ENCODE results near the gene SIGLEC1.

SIGLEC1 gene

DNA sequence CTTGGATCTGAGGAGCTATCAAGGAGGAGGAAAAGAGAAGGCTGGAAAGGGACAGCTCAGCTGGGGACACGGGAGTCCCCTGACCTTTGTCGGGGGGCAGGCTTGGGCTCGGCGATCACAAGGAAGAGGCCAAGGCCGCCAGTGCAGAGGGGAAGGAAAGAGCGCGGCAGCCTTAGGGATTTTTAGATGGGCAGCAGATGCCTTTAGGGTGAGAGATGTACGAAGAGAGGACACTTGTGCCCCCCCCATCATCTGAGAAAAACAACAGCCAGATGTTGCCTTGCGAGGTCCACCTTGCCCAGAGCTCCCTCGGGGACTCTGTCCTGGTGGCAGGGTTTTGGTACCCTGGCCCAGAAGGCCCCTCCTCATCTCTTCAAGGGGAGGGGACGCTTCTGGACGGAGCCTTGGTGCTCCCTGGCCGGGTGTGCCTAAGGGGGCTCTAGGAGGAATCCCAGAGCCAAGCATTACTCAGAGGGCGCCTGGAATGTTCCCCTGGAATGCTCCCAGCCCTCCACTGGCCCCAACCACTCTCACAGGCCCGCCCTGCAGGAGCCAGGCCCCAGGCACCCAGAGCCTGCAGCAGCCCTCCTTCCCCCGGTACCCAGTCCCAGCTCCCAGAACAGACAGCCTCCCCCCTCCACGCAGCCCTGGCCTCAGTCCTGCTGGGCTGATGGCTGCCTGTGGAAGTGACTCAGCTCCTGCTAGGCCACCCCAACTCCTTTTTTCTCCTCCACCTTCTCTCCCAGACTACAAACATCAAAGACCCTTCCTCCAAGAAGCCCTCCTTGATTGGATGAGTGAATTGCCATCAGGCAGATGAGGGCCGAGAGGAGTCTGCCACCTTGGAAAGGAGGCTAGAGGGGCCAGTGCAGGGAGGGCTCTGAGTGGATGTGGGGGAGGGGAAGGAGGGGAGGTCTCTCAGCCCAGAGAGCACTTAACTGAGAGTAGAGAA, 32.4 kb downstream of the SIGLEC1 start:
- Histone ChIP-seq H3K4me3 (ENCODE audit: low read length) (no peak overlapping the region), H3K9me3 (ENCODE audit: insufficient read depth, low read depth, low read length) (no peaks in the 10 kb centered on the region), H3K36me3 (ENCODE audit: insufficient read depth, low read depth, low read length) (no peaks in the 10 kb centered on the region), H3K4me1 (ENCODE audit: insufficient read depth, low read length) (peaks cover 12% of the 10 kb centered on the region; the same call in 1 of the 2 replicates), H3K27ac (ENCODE audit: low read length) (no peak overlapping the region), H3K27me3 (ENCODE audit: insufficient read depth, low read length) (peaks cover 36% of the 10 kb centered on the region), H3K9ac (ENCODE audit: low read depth, low read length) (no peak overlapping the region)

DNA sequence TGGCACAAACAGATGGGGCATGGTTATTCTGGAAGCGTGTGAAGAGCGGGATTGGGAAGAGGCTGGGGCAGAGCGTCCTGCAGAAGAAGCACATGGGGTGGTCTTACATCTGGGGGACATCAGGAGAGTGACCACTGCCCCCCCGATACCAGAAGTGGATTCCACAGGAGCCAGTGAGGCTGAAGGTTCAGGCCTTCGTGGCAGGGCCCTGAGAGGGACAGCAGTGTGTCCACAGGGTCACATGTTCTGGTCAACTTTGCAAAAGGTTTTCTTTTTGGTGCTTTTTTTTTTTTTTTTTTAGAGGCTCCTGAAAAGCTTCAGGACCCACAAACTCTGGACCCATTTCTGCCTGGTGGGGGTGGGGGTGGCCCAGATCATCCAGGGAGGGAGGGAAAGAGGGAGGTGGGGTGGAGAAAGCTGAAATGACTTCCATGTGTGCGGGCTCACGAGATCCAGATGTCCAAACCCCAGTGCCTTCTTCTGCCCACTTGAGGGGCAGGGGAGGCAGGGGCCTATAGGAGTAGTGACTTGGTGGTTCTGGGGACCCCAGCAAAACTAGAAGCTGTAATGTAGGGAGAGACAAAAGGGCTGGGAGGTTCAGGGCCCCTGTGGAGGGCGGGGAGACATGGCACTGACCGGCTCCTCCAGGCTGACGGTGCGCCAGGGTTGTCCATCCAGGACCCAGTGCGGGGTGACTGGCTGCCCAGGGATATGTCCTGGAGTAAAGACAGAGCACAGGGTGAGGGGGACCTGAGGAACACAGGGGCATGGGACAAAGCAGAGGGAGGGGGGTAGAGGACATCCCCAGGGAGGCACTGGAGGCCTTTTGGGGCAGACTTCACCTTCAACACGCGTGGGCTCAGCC, 33.3 kb downstream of the SIGLEC1 start:
- Histone ChIP-seq H3K27me3 (ENCODE audit: insufficient read depth, low read length) (peaks cover 32% of the 10 kb centered on the region), H3K27ac (ENCODE audit: low read length) (no peak overlapping the region), H3K4me1 (ENCODE audit: insufficient read depth, low read length) (peaks cover 6% of the 10 kb centered on the region; the same call in 1 of the 2 replicates), H3K36me3 (ENCODE audit: insufficient read depth, low read depth, low read length) (no peaks in the 10 kb centered on the region), H3K9me3 (ENCODE audit: insufficient read depth, low read depth, low read length) (no peaks in the 10 kb centered on the region), H3K9ac (ENCODE audit: low read depth, low read length) (no peak overlapping the region), H3K4me3 (ENCODE audit: low read length) (no peak overlapping the region)

DNA sequence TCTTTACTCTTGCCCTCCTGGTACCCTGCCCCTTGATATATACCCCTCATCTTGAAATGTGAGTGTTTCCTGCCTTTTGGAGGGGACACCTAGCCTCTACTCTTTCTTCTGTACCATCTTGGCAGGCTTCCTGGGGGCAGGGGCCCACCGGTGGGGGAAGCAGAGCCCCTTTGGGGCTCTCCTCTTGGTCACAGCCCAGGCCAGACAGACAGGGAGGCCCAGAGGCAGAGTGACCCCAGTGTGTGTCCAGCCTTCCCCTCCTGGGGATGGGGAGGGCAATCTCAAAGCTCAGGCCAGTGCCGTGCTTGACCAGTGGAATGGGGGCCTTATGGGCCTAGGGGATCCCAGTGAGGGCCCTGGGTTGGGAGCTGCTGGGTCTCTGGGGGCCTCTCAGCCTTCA, 34.2 kb downstream of the SIGLEC1 start:
- peaks cover 6% of the 10 kb centered on the region; the same call in 1 of the 2 replicates for H3K4me1 ChIP-seq (ENCODE audit: insufficient read depth, low read length)

DNA sequence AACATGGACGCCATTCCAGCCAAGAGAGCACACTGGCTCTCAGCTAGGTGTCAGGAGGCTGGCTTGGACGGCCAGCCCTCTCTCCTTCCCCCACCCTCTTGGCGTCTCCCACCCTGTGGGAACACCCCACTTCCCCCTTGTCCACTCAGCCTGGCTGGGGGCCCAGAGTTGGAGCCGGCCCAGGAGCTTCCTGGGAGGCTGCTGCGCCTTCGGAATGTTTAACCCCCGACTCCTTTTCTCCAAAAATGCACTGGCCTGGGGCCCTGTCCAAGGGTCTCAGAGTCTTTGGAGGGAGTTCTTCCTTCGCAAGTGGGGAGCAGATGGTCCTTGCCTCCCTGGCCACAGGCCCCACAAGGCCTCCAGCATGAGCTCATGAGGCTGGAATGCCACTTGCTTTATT, 34.7 kb downstream of the SIGLEC1 start:
- Histone ChIP-seq H3K4me3 (ENCODE audit: low read length) (no peak overlapping the region), H3K4me1 (ENCODE audit: insufficient read depth, low read length) (peaks cover 6% of the 10 kb centered on the region; the same call in 1 of the 2 replicates), H3K9me3 (ENCODE audit: insufficient read depth, low read depth, low read length) (no peaks in the 10 kb centered on the region), H3K9ac (ENCODE audit: low read depth, low read length) (no peak overlapping the region), H3K36me3 (ENCODE audit: insufficient read depth, low read depth, low read length) (no peaks in the 10 kb centered on the region), H3K27ac (ENCODE audit: low read length) (no peak overlapping the region), H3K27me3 (ENCODE audit: insufficient read depth, low read length) (peaks cover 27% of the 10 kb centered on the region)

More for the DNA sequence above, 34.2 kb downstream of the SIGLEC1 start:
- no peak overlapping the region for H3K27ac ChIP-seq (ENCODE audit: low read length)
- no peaks in the 10 kb centered on the region for H3K36me3 ChIP-seq (ENCODE audit: insufficient read depth, low read depth, low read length)
- no peak overlapping the region for H3K9ac ChIP-seq (ENCODE audit: low read depth, low read length)
- peaks cover 26% of the 10 kb centered on the region for H3K27me3 ChIP-seq (ENCODE audit: insufficient read depth, low read length)
- no peak overlapping the region for H3K4me3 ChIP-seq (ENCODE audit: low read length)
- H3K9me3 ChIP-seq (ENCODE audit: insufficient read depth, low read depth, low read length): no peaks in the 10 kb centered on the region

DNA sequence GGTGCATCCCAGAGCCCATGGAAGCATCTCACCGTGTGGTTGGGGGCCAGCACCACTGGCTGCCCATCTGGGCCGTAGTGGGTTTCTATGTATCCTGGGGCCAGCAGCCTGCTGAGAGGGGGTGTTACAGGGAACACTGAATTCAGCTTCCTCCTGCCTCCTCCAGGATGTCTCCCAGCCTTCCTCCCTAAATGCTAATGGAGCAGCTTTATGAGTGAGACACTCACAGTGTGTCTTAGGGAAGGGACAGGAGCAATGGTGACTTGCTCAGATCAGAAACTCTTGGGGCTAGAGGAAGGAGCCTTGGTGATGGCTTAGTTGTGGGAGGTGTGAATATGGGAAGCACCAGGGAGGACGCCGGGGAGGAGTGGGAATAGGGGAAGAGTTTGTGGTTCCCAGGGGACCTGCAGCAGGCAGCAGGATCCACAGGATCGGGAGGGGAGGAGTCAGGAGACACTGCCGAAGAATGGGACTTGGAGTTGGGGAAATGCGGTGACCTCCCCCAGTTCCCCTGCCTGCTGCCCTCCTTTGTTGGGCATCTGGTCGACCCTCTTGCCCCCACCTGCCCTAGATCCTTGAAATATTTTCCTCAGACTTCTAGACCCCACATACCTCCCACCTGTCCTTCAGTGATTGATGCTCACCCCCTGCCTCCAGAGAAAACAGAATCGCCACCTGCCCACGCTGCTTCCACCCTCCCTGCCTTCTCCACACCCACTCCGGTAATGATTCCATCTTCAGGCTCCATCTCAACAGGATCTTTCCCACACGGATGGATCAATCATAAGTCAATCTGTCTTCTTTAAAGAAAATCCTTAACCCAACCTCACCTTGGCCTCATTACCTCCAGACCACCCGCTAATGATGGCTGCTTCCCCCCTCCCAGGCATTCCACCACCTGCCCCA, 37.2 kb downstream of the SIGLEC1 start:
- H3K4me1 ChIP-seq (ENCODE audit: insufficient read depth, low read length): peaks cover 1% of the 10 kb centered on the region; the same call in 1 of the 2 replicates
- peaks cover 19% of the 10 kb centered on the region for H3K27me3 ChIP-seq (ENCODE audit: insufficient read depth, low read length)
- no peak overlapping the region for H3K9ac ChIP-seq (ENCODE audit: low read depth, low read length)
- H3K36me3 ChIP-seq (ENCODE audit: insufficient read depth, low read depth, low read length): no peaks in the 10 kb centered on the region
- H3K27ac ChIP-seq (ENCODE audit: low read length): no peak overlapping the region
- no peak overlapping the region for H3K4me3 ChIP-seq (ENCODE audit: low read length)
- H3K9me3 ChIP-seq (ENCODE audit: insufficient read depth, low read depth, low read length): no peaks in the 10 kb centered on the region

DNA sequence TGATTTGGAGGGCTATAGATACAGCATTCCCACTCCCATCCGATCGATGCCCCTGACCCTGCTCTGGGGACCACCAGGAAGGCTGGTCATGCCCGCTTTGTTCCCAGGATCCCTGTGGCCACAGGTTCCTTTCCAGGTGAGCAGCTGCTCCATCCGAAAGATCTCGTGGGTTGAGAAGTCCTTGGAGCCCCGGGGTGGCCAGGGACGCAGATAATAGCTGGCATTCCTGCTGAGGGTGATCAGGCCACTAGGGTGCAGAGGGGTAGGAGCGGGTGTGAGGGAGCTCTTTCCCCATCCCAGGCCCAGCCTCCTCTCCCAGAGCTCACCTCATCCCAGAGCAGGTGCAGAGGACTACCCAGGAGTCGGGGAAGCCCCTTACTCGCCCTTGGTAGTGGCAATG, 38.0 kb downstream of the SIGLEC1 start:
- Histone ChIP-seq H3K27me3 (ENCODE audit: insufficient read depth, low read length) (peaks cover 19% of the 10 kb centered on the region), H3K36me3 (ENCODE audit: insufficient read depth, low read depth, low read length) (no peaks in the 10 kb centered on the region), H3K27ac (ENCODE audit: low read length) (no peak overlapping the region), H3K9me3 (ENCODE audit: insufficient read depth, low read depth, low read length) (no peaks in the 10 kb centered on the region), H3K4me3 (ENCODE audit: low read length) (no peak overlapping the region), H3K4me1 (ENCODE audit: insufficient read depth, low read length) (no peaks in the 10 kb centered on the region), H3K9ac (ENCODE audit: low read depth, low read length) (no peak overlapping the region)

DNA sequence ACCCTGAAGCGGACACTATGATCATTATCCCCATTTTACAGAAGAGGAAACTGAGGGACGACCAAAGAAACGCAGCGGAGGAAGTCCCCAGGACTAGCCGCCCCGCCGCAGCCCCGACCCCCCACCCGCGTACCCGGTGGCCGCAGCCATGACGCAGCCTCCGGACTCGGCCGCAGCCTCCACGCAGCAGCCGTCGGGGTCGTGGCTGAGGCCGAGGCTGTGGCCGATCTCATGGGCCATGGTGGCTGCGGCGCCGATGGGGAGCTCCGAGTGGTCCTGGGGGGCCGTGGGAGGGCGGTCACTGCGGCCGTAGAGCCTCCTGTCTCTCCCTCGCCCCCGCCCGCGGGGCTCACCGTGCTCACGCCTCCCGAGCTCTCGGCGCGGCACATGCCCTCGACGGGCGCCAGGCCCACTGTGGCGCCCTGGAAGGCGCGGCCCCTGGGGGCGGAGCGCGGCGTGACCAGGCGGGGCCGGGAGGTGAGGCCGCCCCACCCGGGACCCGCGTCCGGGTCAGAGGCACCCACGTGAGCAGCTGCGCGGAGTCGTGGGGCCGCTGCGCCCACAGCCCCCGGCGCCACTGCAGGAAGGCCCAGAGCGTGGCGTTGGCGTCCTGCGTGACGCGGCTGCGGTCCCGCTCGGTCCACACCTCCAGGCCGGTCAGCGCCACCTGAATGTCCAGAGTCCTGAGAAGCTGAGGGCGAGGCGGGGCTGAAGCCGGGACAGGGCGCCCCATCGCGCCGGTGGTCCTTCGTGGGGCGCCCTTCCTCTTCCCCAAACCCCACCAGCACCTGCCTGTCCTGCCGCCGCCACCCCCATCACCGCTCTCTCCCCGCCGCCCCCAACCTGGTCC, 39.0 kb downstream of the SIGLEC1 start:
- Histone ChIP-seq H3K36me3 (ENCODE audit: insufficient read depth, low read depth, low read length) (no peaks in the 10 kb centered on the region), H3K9me3 (ENCODE audit: insufficient read depth, low read depth, low read length) (no peaks in the 10 kb centered on the region), H3K27me3 (ENCODE audit: insufficient read depth, low read length) (peaks cover 19% of the 10 kb centered on the region), H3K4me3 (ENCODE audit: low read length) (no peak overlapping the region), H3K4me1 (ENCODE audit: insufficient read depth, low read length) (no peaks in the 10 kb centered on the region), H3K27ac (ENCODE audit: low read length) (no peak overlapping the region), H3K9ac (ENCODE audit: low read depth, low read length) (no peak overlapping the region)

DNA sequence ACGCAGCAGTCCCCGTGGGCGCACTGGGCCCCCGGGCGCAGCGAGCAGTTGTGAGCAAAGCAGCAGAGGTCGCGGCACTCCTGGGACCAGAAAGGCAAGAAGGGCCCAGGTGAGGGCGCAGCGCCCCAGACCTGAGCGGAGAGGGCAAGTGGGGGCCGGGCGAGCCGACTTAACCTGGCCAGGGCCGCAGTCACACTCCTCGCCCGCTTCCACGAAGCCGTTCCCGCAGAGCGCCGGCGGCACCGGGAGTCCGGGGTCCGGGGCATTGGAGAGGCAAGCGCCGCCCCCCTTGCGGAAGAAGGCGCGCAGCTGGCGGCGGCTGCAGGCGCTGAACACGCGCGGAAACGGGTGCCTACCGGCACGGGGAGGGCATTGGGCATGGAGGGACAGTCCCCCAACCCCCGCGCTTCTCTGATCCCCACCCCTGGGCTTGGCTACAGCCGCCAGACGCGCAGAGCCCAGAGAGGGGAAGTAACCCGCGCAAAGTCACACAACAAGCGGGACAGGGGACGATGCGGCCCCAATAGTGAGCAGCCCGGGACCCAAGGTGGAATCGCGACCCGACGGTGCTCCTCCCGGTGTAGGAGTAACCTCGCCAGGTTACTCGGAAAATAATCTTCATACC, 39.7 kb downstream of the SIGLEC1 start:
- no peak overlapping the region for H3K27ac ChIP-seq (ENCODE audit: low read length)
- no peaks in the 10 kb centered on the region for H3K9me3 ChIP-seq (ENCODE audit: insufficient read depth, low read depth, low read length)
- no peak overlapping the region for H3K4me3 ChIP-seq (ENCODE audit: low read length)
- peaks cover 19% of the 10 kb centered on the region for H3K27me3 ChIP-seq (ENCODE audit: insufficient read depth, low read length)
- H3K36me3 ChIP-seq (ENCODE audit: insufficient read depth, low read depth, low read length): no peaks in the 10 kb centered on the region
- H3K4me1 ChIP-seq (ENCODE audit: insufficient read depth, low read length): no peaks in the 10 kb centered on the region
- no peak overlapping the region for H3K9ac ChIP-seq (ENCODE audit: low read depth, low read length)

DNA sequence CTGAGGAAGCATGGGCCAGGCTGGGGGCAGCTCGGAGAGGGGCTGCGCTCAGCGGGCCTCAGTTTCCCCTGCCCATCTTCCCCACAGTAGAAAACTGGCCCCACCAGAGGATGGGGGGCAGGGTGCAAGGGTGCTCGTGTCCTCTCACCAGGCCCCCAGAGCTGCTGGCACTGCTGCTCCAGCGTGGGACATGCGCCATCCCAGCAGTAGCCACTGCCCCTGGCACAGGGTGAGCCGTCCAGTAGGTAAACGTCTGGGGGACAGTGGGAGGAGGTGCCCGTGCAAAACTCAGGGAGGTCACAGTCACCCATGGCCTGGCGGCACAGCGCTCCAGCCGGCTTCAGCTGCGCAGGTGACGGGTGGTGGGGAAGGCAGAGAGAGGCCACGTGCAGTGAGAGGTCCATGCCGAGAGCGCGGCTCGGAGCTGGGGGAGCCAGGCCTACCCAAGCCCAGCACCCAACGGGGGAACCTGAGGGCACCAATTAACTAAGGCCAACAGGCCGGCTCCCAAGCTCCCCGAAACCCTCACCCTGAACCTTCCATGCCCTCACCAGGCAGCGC, 40.3 kb downstream of the SIGLEC1 start:
- Histone ChIP-seq H3K9ac (ENCODE audit: low read depth, low read length) (no peak overlapping the region), H3K27ac (ENCODE audit: low read length) (no peak overlapping the region), H3K36me3 (ENCODE audit: insufficient read depth, low read depth, low read length) (no peaks in the 10 kb centered on the region), H3K4me3 (ENCODE audit: low read length) (no peak overlapping the region), H3K9me3 (ENCODE audit: insufficient read depth, low read depth, low read length) (no peaks in the 10 kb centered on the region), H3K4me1 (ENCODE audit: insufficient read depth, low read length) (0 out of 2 replicates have a peak, but pooled peaks cover 2% of the 10 kb centered on the region), H3K27me3 (ENCODE audit: insufficient read depth, low read length) (peaks cover 19% of the 10 kb centered on the region)

DNA sequence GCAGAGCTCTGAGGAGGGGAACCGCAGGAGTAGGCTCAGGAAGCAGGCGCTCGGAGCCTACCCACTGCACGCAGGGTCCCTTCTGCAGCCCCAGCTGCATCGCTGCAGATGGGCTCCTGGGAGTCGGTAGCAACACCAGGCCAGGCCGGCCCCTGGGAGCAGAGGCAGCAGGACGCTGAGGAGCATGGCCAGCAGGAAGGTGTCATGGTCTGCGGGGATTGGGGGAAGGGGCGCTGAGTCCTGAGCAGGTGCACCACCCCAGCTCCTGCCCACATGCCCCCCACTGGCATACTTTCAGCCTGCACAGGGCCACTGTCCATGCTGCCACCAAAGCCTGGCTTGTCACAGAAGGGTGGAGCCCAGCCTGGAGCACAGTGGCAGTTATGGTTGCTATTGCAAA, 41.5 kb downstream of the SIGLEC1 start:
- no peak overlapping the region for H3K4me3 ChIP-seq (ENCODE audit: low read length)
- 0 out of 2 replicates have a peak, but pooled peaks cover 2% of the 10 kb centered on the region for H3K4me1 ChIP-seq (ENCODE audit: insufficient read depth, low read length)
- H3K9ac ChIP-seq (ENCODE audit: low read depth, low read length): no peak overlapping the region
- H3K36me3 ChIP-seq (ENCODE audit: insufficient read depth, low read depth, low read length): no peaks in the 10 kb centered on the region
- peaks cover 19% of the 10 kb centered on the region for H3K27me3 ChIP-seq (ENCODE audit: insufficient read depth, low read length)
- no peaks in the 10 kb centered on the region for H3K9me3 ChIP-seq (ENCODE audit: insufficient read depth, low read depth, low read length)
- no peak overlapping the region for H3K27ac ChIP-seq (ENCODE audit: low read length)

Measured in iPS-20b (cell line).